ENCODE results near the gene RALGDS.

GRCh38 chr9:133165452-133165730 is 44.4 kb upstream of the RALGDS start:
- no peak for TF ChIP-seq EZH2phosphoT487 (IDR thresholded peaks at IDR 0.05; ENCODE audit: low read depth)
- no peak for TF ChIP-seq CTCF (IDR thresholded peaks at IDR 0.05; ENCODE audit: low read depth, low read length)
